ENCODE measurements around the gene GALNT8.

Gene GALNT8

GRCh38 chr12:4710113-4710512 lies 10.1 kb upstream of the GALNT8 start:
- TF ChIP-seq, protein P1, sequence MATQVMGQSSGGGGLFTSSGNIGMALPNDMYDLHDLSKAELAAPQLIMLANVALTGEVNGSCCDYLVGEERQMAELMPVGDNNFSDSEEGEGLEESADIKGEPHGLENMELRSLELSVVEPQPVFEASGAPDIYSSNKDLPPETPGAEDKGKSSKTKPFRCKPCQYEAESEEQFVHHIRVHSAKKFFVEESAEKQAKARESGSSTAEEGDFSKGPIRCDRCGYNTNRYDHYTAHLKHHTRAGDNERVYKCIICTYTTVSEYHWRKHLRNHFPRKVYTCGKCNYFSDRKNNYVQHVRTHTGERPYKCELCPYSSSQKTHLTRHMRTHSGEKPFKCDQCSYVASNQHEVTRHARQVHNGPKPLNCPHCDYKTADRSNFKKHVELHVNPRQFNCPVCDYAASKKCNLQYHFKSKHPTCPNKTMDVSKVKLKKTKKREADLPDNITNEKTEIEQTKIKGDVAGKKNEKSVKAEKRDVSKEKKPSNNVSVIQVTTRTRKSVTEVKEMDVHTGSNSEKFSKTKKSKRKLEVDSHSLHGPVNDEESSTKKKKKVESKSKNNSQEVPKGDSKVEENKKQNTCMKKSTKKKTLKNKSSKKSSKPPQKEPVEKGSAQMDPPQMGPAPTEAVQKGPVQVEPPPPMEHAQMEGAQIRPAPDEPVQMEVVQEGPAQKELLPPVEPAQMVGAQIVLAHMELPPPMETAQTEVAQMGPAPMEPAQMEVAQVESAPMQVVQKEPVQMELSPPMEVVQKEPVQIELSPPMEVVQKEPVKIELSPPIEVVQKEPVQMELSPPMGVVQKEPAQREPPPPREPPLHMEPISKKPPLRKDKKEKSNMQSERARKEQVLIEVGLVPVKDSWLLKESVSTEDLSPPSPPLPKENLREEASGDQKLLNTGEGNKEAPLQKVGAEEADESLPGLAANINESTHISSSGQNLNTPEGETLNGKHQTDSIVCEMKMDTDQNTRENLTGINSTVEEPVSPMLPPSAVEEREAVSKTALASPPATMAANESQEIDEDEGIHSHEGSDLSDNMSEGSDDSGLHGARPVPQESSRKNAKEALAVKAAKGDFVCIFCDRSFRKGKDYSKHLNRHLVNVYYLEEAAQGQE (IDR thresholded peaks at IDR 0.05; ENCODE audit: insufficient read depth in 1 of 2, low read depth in 2 of 2, low read length in 2 of 2): no peak
- TF ChIP-seq POLR2AphosphoS5 (IDR thresholded peaks at IDR 0.05; ENCODE audit: low read depth, low read length) (no peak), TAF1 (IDR thresholded peaks at IDR 0.05; ENCODE audit: borderline replicate concordance, insufficient read depth, low read length) (no peak), FOXP2 (optimal IDR thresholded peaks at IDR 0.05; ENCODE audit: borderline replicate concordance, extremely low read depth, extremely low read length, insufficient read depth) (no peak), SIN3A (IDR thresholded peaks at IDR 0.05; ENCODE audit: borderline replicate concordance, insufficient read depth, low read length) (no peak)

DNA sequence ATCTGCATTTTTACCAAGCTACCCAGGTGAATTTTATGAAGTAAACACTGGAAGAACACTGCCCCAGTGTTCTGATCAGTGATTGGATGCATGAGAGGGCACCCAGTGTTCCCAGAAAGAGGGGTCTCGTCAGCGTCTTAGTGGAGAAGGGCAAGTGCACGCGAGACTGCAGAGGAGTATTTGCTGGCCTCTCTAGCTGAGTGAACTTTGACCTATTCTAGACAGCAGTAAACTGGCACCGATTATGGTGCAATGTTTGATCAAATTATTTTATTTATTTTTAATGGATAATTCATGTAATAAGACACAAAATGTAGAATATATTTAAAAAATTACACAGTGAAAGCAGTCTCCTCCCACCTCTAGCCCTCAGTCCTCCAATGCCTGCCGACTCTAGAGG lies 5.3 kb upstream of the GALNT8 start:
- TF ChIP-seq, protein P1 (IDR thresholded peaks at IDR 0.05; ENCODE audit: insufficient read depth in 1 of 2, low read depth in 2 of 2, low read length in 2 of 2): no peak
- TF ChIP-seq POLR2AphosphoS5 (IDR thresholded peaks at IDR 0.05; ENCODE audit: low read depth, low read length) (no peak), SIN3A (IDR thresholded peaks at IDR 0.05; ENCODE audit: borderline replicate concordance, insufficient read depth, low read length) (no peak), FOXP2 (optimal IDR thresholded peaks at IDR 0.05; ENCODE audit: borderline replicate concordance, extremely low read depth, extremely low read length, insufficient read depth) (no peak), TAF1 (IDR thresholded peaks at IDR 0.05; ENCODE audit: borderline replicate concordance, insufficient read depth, low read length) (no peak)

DNA sequence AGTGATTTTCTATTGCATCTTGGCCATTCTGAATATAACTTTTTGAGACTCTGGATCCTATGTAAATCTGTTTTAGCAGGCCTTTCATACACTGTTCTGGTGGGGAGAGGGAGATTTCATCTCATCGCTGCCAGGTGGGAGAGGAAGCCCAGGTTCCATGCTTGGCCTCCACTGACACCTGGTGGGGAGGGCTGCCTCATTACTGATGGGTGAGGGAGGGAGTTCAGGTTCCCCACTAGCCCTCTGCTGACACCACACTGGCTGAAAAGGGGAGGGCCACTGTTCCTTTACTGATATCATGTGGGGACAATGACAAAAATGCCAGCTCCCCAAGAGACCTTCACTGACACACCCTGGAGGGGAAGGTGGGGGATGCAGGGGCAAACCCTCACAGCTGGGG lies 2.4 kb upstream of the GALNT8 start:
- TF ChIP-seq FOXP2 (optimal IDR thresholded peaks at IDR 0.05; ENCODE audit: borderline replicate concordance, extremely low read depth, extremely low read length, insufficient read depth) (no peak), TAF1 (IDR thresholded peaks at IDR 0.05; ENCODE audit: borderline replicate concordance, insufficient read depth, low read length) (no peak), SIN3A (IDR thresholded peaks at IDR 0.05; ENCODE audit: borderline replicate concordance, insufficient read depth, low read length) (no peak), POLR2AphosphoS5 (IDR thresholded peaks at IDR 0.05; ENCODE audit: low read depth, low read length) (no peak)
- TF ChIP-seq, protein P1 (IDR thresholded peaks at IDR 0.05; ENCODE audit: insufficient read depth in 1 of 2, low read depth in 2 of 2, low read length in 2 of 2): no peak

DNA sequence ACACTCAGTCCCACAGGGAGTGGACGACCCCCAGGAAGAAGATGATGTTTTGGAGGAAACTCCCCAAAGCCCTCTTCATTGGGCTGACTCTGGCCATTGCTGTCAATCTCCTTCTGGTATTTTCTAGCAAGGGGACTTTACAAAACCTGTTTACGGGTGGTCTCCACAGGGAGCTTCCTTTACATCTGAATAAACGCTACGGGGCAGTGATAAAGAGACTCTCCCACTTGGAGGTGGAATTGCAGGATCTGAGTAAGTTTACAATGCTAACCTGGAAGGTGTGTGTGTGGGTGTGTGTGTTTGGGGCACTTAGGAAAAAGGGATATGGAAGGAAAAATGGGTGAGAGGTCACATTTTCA lies 416 bp downstream of the GALNT8 start:
- TF ChIP-seq POLR2AphosphoS5 (IDR thresholded peaks at IDR 0.05; ENCODE audit: low read depth, low read length) (no peak), SIN3A (IDR thresholded peaks at IDR 0.05; ENCODE audit: borderline replicate concordance, insufficient read depth, low read length) (no peak), FOXP2 (optimal IDR thresholded peaks at IDR 0.05; ENCODE audit: borderline replicate concordance, extremely low read depth, extremely low read length, insufficient read depth) (no peak), TAF1 (IDR thresholded peaks at IDR 0.05; ENCODE audit: borderline replicate concordance, insufficient read depth, low read length) (no peak)
- TF ChIP-seq, protein P1 (IDR thresholded peaks at IDR 0.05; ENCODE audit: insufficient read depth in 1 of 2, low read depth in 2 of 2, low read length in 2 of 2): no peak

- TF ChIP-seq SIN3A (IDR thresholded peaks at IDR 0.05; ENCODE audit: borderline replicate concordance, insufficient read depth, low read length) (no peak), TAF1 (IDR thresholded peaks at IDR 0.05; ENCODE audit: borderline replicate concordance, insufficient read depth, low read length) (no peak), FOXP2 (optimal IDR thresholded peaks at IDR 0.05; ENCODE audit: borderline replicate concordance, extremely low read depth, extremely low read length, insufficient read depth) (no peak), POLR2AphosphoS5 (IDR thresholded peaks at IDR 0.05; ENCODE audit: low read depth, low read length) (no peak)
- TF ChIP-seq, protein P1 (IDR thresholded peaks at IDR 0.05; ENCODE audit: insufficient read depth in 1 of 2, low read depth in 2 of 2, low read length in 2 of 2): no peak
These were observed 3.0 kb downstream of the GALNT8 start for GRCh38 chr12:4723226-4723625.

Measured in PFSK-1 (cell line).